WTC11 (cell line): ENCODE results near the gene BICD1. TPM values are rescaled to one million over a fixed set of nuclear protein-coding genes. Genes with fewer than 3 reads are reported as not detected.

Experiments
- ATAC-seq: fragments of 200-7000 bp; cut with Tn5 transposase; 2 replicates; pipeline ENCODE4 v1.10.0; 2021; ENCODE audit warnings: mild to moderate bottlenecking, moderate library complexity
- CTCF ChIA-PET: fragments of 300-600 bp; sonication (Branson Sonifier 250); formaldehyde crosslinking; loops from one replicate; lab custom pipeline; 2021; ENCODE audit warnings: antibody characterized with exemption; lab: Charles Lee
- POLR2A ChIA-PET: fragments of 350-600 bp; sonication (Branson Sonifier 250); formaldehyde crosslinking; loops from one replicate; lab custom pipeline; 2021; ENCODE audit warnings: antibody characterized with exemption; lab: Charles Lee
- DNase-seq: peaks from one replicate; pipeline ENCODE4 v3.0.0; 2021; ENCODE audit warnings: low spot score
- H3K27ac Mint-ChIP-seq: 2 replicates; pipeline ENCODE4 v1.8.0; 2021; ENCODE audit warnings: mixed read lengths
- H3K27me3 Mint-ChIP-seq: 2 replicates; pipeline ENCODE4 v1.8.0; 2021; ENCODE audit warnings: low read depth, mild to moderate bottlenecking, moderate library complexity, mixed read lengths
- H3K36me3 Mint-ChIP-seq: 2 replicates; pipeline ENCODE4 v1.8.0; 2021; ENCODE audit warnings: mixed read lengths
- H3K4me1 Mint-ChIP-seq: 2 replicates; pipeline ENCODE4 v1.8.0; 2022; ENCODE audit warnings: mixed read lengths
- H3K4me3 Mint-ChIP-seq: 2 replicates; pipeline ENCODE4 v1.8.0; 2021; ENCODE audit warnings: mild to moderate bottlenecking, moderate library complexity, mixed read lengths
- H3K9me3 Mint-ChIP-seq: 2 replicates; pipeline ENCODE4 v1.8.0; 2021; ENCODE audit warnings: mixed read lengths
- ARID4B ChIP-seq: sonication (generic); formaldehyde crosslinking; IDR thresholded peaks from 2 replicates; pipeline ENCODE4 v1.8.0; 2023; ENCODE audit warnings: missing genetic modification reagents, mild to moderate bottlenecking, borderline replicate concordance
- CREB1 ChIP-seq: sonication (generic); formaldehyde crosslinking; IDR thresholded peaks from 2 replicates; pipeline ENCODE4 v1.8.0; 2023; ENCODE audit warnings: mild to moderate bottlenecking, missing genetic modification reagents
- E2F1 ChIP-seq: sonication (generic); formaldehyde crosslinking; IDR thresholded peaks from 2 replicates; pipeline ENCODE4 v1.8.0; 2022; ENCODE audit warnings: mild to moderate bottlenecking, missing genetic modification reagents
- E2F4 ChIP-seq: sonication (generic); formaldehyde crosslinking; IDR thresholded peaks from 2 replicates; pipeline ENCODE4 v1.8.1; 2022; ENCODE audit warnings: low read depth, mild to moderate bottlenecking, moderate library complexity, missing genetic modification reagents, borderline replicate concordance
- GRHL2 ChIP-seq: fragments of 250-450 bp; sonication (Bioruptor Pico); IDR thresholded peaks from 2 replicates; pipeline ENCODE4 v1.8.0; 2022; ENCODE audit warnings: mild to moderate bottlenecking, moderate library complexity; ENCODE audit not compliant: insufficient replicate concordance, severe bottlenecking
- HMGA2 ChIP-seq: fragments of 250-450 bp; sonication (Bioruptor Pico); IDR thresholded peaks from 2 replicates; pipeline ENCODE4 v1.4.0; 2021; ENCODE audit warnings: mild to moderate bottlenecking, moderate library complexity
- NFE2L1 ChIP-seq: sonication (generic); formaldehyde crosslinking; IDR thresholded peaks from 2 replicates; pipeline ENCODE4 v1.8.1; 2023; ENCODE audit warnings: missing genetic modification reagents
- NR1H2 ChIP-seq: sonication (generic); formaldehyde crosslinking; IDR thresholded peaks from 2 replicates; pipeline ENCODE4 v1.9.0; 2021; ENCODE audit warnings: mild to moderate bottlenecking, moderate library complexity, missing genetic modification reagents
- OVOL2 ChIP-seq: fragments of 250-450 bp; sonication (Bioruptor Pico); IDR thresholded peaks from 2 replicates; pipeline ENCODE4 v1.9.0; 2021; ENCODE audit warnings: mild to moderate bottlenecking, borderline replicate concordance
- RORB ChIP-seq: fragments of 250-450 bp; sonication (Bioruptor Pico); IDR thresholded peaks from 2 replicates; pipeline ENCODE4 v1.9.0; 2021; ENCODE audit warnings: mild to moderate bottlenecking
- SOX15 ChIP-seq: fragments of 250-450 bp; sonication (Bioruptor Pico); IDR thresholded peaks from 2 replicates; pipeline ENCODE4 v1.9.0; 2021; ENCODE audit warnings: mild to moderate bottlenecking
- ZBTB21 ChIP-seq: sonication (generic); formaldehyde crosslinking; IDR thresholded peaks from 2 replicates; pipeline ENCODE4 v1.8.1; 2023; ENCODE audit warnings: mild to moderate bottlenecking, missing genetic modification reagents, borderline replicate concordance
- ZNF219 ChIP-seq: sonication (generic); formaldehyde crosslinking; IDR thresholded peaks from 2 replicates; pipeline ENCODE4 v1.8.0; 2023; ENCODE audit warnings: missing genetic modification reagents, mild to moderate bottlenecking, borderline replicate concordance
- ZNF263 ChIP-seq: sonication (generic); formaldehyde crosslinking; IDR thresholded peaks from 2 replicates; pipeline ENCODE4 v1.8.1; 2022; ENCODE audit warnings: low read depth, mild to moderate bottlenecking, moderate library complexity, missing genetic modification reagents
- total RNA-seq: library from RNA; stranded (reverse); gene quantifications from 3 replicates; pipeline ENCODE4 v1.2.3, GENCODE V29; 2021

BICD1 gene
- total RNA-seq, 1 experiment from 2014 or later, result 69.4 TPM

- no peak for TF ChIP-seq E2F4 (CRISPR knock-in tag)
- no peak for TF ChIP-seq NR1H2 (CRISPR knock-in tag)
- no peak for TF ChIP-seq HMGA2 (CRISPR knock-in tag)
- TF ChIP-seq ZNF219, result no peak
Observed at GRCh38 chr12:32100888-32101287, 5.8 kb upstream of the BICD1 start (continued).

- TF ChIP-seq RORB (no peak), ZBTB21 (no peak)
- ChIA-PET POLR2A (no interaction called here), CTCF (interaction anchor here (0.7 kb wide), 1 partner anchor 14 kb away, joined by 3 read pairs; no protein-coding TSS in a partner anchor)
- Mint-ChIP-seq H3K27me3 (no peaks in the 10 kb centered on the region; the same call in 1 of the 2 replicates), H3K27ac (no peak overlapping the region), H3K4me1 (peaks cover 27% of the 10 kb centered on the region), H3K9me3 (no peaks in the 10 kb centered on the region), H3K4me3 (no peak overlapping the region), H3K36me3 (no peaks in the 10 kb centered on the region)
- DNase-seq (no peak), ATAC-seq (no peak)
Observed at GRCh38 chr12:32102234-32102633, 4.4 kb upstream of the BICD1 start.

GRCh38 chr12:32104572-32105355 is 1.9 kb upstream of the BICD1 start:
- CTCF ChIA-PET, result no interaction called here
- no peaks in the 10 kb centered on the region; the same call in 1 of the 2 replicates for H3K27me3 Mint-ChIP-seq
- no peak for DNase-seq

GRCh38 chr12:32105986-32106516 is 596 bp upstream of the BICD1 start:
- H3K4me3 Mint-ChIP-seq, result peak overlapping the region; percentile 82
- ATAC-seq, result peak; percentile 3; the same call in 1 of the 2 replicates
- no peak for DNase-seq
- no peaks in the 10 kb centered on the region for H3K36me3 Mint-ChIP-seq
- ChIA-PET POLR2A (no interaction called here), CTCF (interaction anchor here (0.7 to 2.5 kb wide), 2 partner anchors 45 to 453 kb away, joined by 6 to 10 read pairs; no protein-coding TSS in a partner anchor)
- H3K9me3 Mint-ChIP-seq, result no peaks in the 10 kb centered on the region
- no peaks in the 10 kb centered on the region; the same call in 1 of the 2 replicates for H3K27me3 Mint-ChIP-seq
- H3K27ac Mint-ChIP-seq, result peak overlapping the region; percentile 93
- H3K4me1 Mint-ChIP-seq, result peaks cover 38% of the 10 kb centered on the region
- TF ChIP-seq OVOL2 (no peak), CREB1 (CRISPR knock-in tag) (no peak), ZNF263 (CRISPR knock-in tag) (no peak), SOX15 (CRISPR knock-in tag) (no peak), E2F1 (CRISPR knock-in tag) (no peak)

More at GRCh38 chr12:32104572-32105355, 1.9 kb upstream of the BICD1 start:
- Mint-ChIP-seq H3K9me3 (no peaks in the 10 kb centered on the region), H3K36me3 (no peaks in the 10 kb centered on the region), H3K27ac (peak overlapping the region; percentile 32; the same call in 1 of the 2 replicates), H3K4me1 (peaks cover 36% of the 10 kb centered on the region), H3K4me3 (no peak overlapping the region)
- ATAC-seq, result no peak
- no peak for TF ChIP-seq NFE2L1 (CRISPR knock-in tag)
- TF ChIP-seq GRHL2 (CRISPR knock-in tag), result no peak
- no peak for TF ChIP-seq ARID4B (CRISPR knock-in tag)
- POLR2A ChIA-PET, result no interaction called here
